Adipocyte (in vitro differentiated cells): ENCODE measurements around the gene TGM1.

ENCODE experiments used
- DNase-seq: peaks from one replicate; pipeline ENCODE4 v3.0.0-alpha.2; 2015; ENCODE audit warnings: low read depth
- H3K27me3 ChIP-seq: replicated peaks from 2 replicates; pipeline ENCODE4 v1.7.0; 2013; ENCODE audit warnings: mild to moderate bottlenecking, low read length, moderate library complexity; ENCODE audit not compliant: control insufficient read depth, insufficient read depth
- H3K36me3 ChIP-seq: 2 replicates; pipeline ENCODE4 v1.7.0; 2013; ENCODE audit warnings: low read length, mild to moderate bottlenecking, moderate library complexity; ENCODE audit not compliant: control insufficient read depth, insufficient read depth, severe bottlenecking
- H3K4me1 ChIP-seq: 2 replicates; pipeline ENCODE4 v1.7.0; 2013; ENCODE audit warnings: mild to moderate bottlenecking, low read length, moderate library complexity; ENCODE audit not compliant: control insufficient read depth, insufficient read depth
- H3K4me3 ChIP-seq: 2 replicates; pipeline ENCODE4 v1.7.0; 2013; ENCODE audit warnings: mild to moderate bottlenecking, low read length, moderate library complexity
- H3K9ac ChIP-seq: 2 replicates; pipeline ENCODE4 v1.7.0; 2013; ENCODE audit warnings: mild to moderate bottlenecking, low read length, moderate library complexity
- H3K9me3 ChIP-seq: 2 replicates; pipeline ENCODE4 v1.7.0; 2013; ENCODE audit warnings: mild to moderate bottlenecking, low read length, moderate library complexity; ENCODE audit not compliant: control insufficient read depth

TGM1 gene

GRCh38 chr14:24258548-24259265 is 4.3 kb downstream of the TGM1 start:
- no peak for DNase-seq
- Histone ChIP-seq H3K27me3 (no peaks in the 10 kb centered on the region), H3K4me3 (no peak overlapping the region), H3K9ac (no peak overlapping the region), H3K4me1 (peaks cover 10% of the 10 kb centered on the region), H3K36me3 (no peaks in the 10 kb centered on the region), H3K9me3 (no peaks in the 10 kb centered on the region)

- no peak for DNase-seq
- no peaks in the 10 kb centered on the region for H3K27me3 ChIP-seq
- no peak overlapping the region for H3K9ac ChIP-seq
- no peak overlapping the region for H3K4me3 ChIP-seq
- H3K9me3 ChIP-seq: no peaks in the 10 kb centered on the region
- H3K4me1 ChIP-seq: peaks cover 10% of the 10 kb centered on the region
- H3K36me3 ChIP-seq: no peaks in the 10 kb centered on the region
These were observed 4.9 kb downstream of the TGM1 start for GRCh38 chr14:24258119-24258518.

- Histone ChIP-seq H3K9ac (no peak overlapping the region), H3K36me3 (no peaks in the 10 kb centered on the region), H3K4me1 (peaks cover 11% of the 10 kb centered on the region), H3K9me3 (no peaks in the 10 kb centered on the region), H3K27me3 (no peaks in the 10 kb centered on the region), H3K4me3 (no peak overlapping the region)
- DNase-seq: no peak
These were observed 6.0 kb downstream of the TGM1 start for GRCh38 chr14:24256960-24257359.

GRCh38 chr14:24255931-24256711 is 6.9 kb downstream of the TGM1 start:
- H3K4me3 ChIP-seq: no peak overlapping the region
- H3K9ac ChIP-seq: no peak overlapping the region
- no peaks in the 10 kb centered on the region for H3K36me3 ChIP-seq
- H3K27me3 ChIP-seq: no peaks in the 10 kb centered on the region
- DNase-seq: no peak
- no peaks in the 10 kb centered on the region for H3K9me3 ChIP-seq
- H3K4me1 ChIP-seq: peaks cover 16% of the 10 kb centered on the region

DNA sequence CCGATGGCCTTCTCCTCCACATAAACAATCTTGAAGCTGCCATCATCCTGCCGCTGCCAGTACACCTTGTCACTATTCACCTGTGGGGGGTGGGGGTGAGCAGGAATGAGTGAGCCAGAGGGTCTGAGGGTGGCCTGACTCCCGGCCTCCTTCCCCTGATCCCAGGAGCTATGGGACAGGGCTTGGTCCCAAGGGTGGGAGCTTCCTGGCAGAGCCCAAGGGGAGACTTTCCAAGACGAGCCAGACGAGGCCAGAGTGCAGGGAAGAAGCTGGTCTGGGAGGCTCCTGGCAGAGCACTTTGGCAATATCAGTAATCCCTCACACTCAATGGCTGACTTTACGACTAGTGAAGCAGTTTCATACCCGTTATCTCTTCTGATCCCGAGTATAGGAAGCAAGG is 7.5 kb downstream of the TGM1 start:
- Histone ChIP-seq H3K4me3 (no peak overlapping the region), H3K4me1 (peaks cover 16% of the 10 kb centered on the region), H3K36me3 (no peaks in the 10 kb centered on the region), H3K9ac (no peak overlapping the region), H3K27me3 (no peaks in the 10 kb centered on the region), H3K9me3 (no peaks in the 10 kb centered on the region)
- DNase-seq: no peak

DNA sequence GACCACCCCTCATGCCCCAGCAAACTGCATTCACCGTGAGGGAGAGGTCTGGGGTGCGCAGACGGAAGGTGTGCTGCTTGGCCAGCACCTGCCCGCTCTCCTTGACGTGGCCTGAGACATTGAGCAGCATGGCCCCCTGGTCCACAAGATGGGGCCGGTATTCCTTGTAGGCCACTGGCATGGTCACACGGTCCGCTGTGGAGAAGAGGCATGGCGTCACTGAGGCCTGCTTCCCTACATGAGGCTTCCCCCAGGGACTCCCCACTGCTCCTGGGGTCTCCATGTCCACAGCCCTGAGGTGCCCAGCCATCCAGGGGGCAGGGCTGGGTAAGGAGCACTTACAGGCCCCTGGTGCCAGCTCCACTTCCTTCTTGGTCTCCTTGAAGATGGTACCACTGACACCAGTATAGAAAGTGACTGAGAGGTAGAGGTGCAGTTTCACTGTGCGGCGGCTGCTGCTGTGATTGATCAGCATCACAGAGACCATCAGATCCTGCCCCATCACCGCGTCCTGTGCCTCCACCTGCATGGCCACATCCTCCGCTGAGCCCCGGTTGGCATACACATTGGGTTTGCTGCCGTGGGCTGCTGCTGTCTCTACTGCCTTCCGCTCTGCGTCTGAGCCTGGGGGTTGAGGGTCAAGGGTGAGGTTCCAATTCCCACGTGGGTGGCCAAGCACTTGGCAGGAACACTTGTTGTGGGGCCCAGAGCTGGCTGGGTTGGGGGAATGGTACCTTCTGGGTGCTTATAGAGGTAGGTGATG is 8.2 kb downstream of the TGM1 start:
- no peaks in the 10 kb centered on the region for H3K9me3 ChIP-seq
- no peaks in the 10 kb centered on the region for H3K36me3 ChIP-seq
- peaks cover 16% of the 10 kb centered on the region for H3K4me1 ChIP-seq
- no peak overlapping the region for H3K9ac ChIP-seq
- H3K27me3 ChIP-seq: no peaks in the 10 kb centered on the region
- no peak overlapping the region for H3K4me3 ChIP-seq
- no peak for DNase-seq

GRCh38 chr14:24253936-24254335 is 9.0 kb downstream of the TGM1 start:
- H3K9me3 ChIP-seq: no peaks in the 10 kb centered on the region
- no peak for DNase-seq
- H3K4me3 ChIP-seq: no peak overlapping the region
- no peaks in the 10 kb centered on the region for H3K36me3 ChIP-seq
- peaks cover 9% of the 10 kb centered on the region for H3K4me1 ChIP-seq
- H3K27me3 ChIP-seq: no peaks in the 10 kb centered on the region
- no peak overlapping the region for H3K9ac ChIP-seq

GRCh38 chr14:24252289-24253124 is 10.5 kb downstream of the TGM1 start:
- no peak overlapping the region for H3K4me3 ChIP-seq
- no peaks in the 10 kb centered on the region for H3K36me3 ChIP-seq
- no peak overlapping the region for H3K9ac ChIP-seq
- H3K9me3 ChIP-seq: no peaks in the 10 kb centered on the region
- peaks cover 7% of the 10 kb centered on the region for H3K4me1 ChIP-seq
- no peak for DNase-seq
- H3K27me3 ChIP-seq: no peaks in the 10 kb centered on the region

DNA sequence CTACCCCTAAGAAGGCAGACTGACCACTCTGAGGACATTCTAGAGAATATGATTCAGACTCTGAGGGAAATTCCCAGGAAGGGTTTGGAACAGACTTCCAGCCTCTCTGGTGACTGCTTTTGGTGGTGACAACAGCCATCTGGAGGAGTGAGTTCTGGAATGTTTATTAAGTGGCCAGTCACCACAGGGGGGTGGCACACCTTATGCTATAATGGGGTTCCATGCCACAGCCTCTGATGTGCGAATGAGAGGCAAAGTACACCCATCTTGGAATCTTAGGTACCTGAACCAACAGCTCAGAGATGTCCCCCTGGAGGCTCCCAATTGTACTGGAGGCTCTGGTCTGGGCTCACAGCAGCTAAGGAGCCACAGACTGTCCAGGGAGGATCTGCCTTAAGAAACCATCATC is 11.1 kb downstream of the TGM1 start:
- H3K9ac ChIP-seq: no peak overlapping the region
- DNase-seq: peak; percentile 45
- H3K4me3 ChIP-seq: no peak overlapping the region
- H3K27me3 ChIP-seq: no peaks in the 10 kb centered on the region
- peaks cover 9% of the 10 kb centered on the region for H3K4me1 ChIP-seq
- no peaks in the 10 kb centered on the region for H3K9me3 ChIP-seq
- no peaks in the 10 kb centered on the region for H3K36me3 ChIP-seq

DNA sequence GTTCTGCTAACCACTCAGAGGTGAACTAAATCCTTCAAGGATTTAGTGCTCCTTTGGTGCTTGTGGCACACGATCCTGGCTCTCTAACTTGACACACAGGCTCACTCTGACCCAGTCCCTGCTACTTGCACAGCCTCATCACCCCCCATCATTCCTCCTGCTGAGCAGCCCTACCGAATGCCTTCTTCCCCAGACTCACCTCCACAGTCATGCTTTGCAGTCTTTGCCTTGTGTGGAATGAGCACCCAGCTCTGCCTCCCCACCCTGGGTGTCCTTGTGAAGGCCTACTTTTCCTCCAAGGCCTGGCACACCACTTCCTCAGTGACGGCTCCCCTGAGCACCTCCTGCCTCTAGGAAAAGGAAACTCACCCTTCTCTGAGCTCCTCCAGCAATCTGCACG is 12.6 kb downstream of the TGM1 start:
- H3K4me1 ChIP-seq: peaks cover 13% of the 10 kb centered on the region
- H3K9ac ChIP-seq: no peak overlapping the region
- no peaks in the 10 kb centered on the region for H3K27me3 ChIP-seq
- H3K9me3 ChIP-seq: no peaks in the 10 kb centered on the region
- no peak overlapping the region for H3K4me3 ChIP-seq
- DNase-seq: no peak
- no peaks in the 10 kb centered on the region for H3K36me3 ChIP-seq
